ENCODE results near the gene TTLL3.
A peak's percentile ranks its signal among the peaks of the same experiment; 100 is the strongest.
"Not testable (repeated sequence)": the region's sequence is repeated elsewhere in the genome, so short reads cannot be mapped to it uniquely, and the experiment has no call there.

The TTLL3 gene

GRCh38 chr3:9869955-9870354, 59.9 kb downstream of the TTLL3 start:
- no peak for TF ChIP-seq CTCF (IDR thresholded peaks at IDR 0.05; ENCODE audit: low read depth, low read length)
- no peak for DNase-seq (ENCODE audit: low read depth in 2 of 2)
- no peak overlapping the region for H3K4me3 ChIP-seq (replicated peaks in 1 of 2; ENCODE audit: low read depth in 2 of 2, low read length in 2 of 2)

- no peak overlapping the region for H3K4me3 ChIP-seq (replicated peaks in 1 of 2; ENCODE audit: low read depth in 2 of 2, low read length in 2 of 2)
- peak; percentile 67 to 83 for DNase-seq (ENCODE audit: low read depth in 2 of 2)
- TF ChIP-seq CTCF (IDR thresholded peaks at IDR 0.05; ENCODE audit: low read depth, low read length), result no peak
Measured at GRCh38 chr3:9870978-9871377, 60.9 kb downstream of the TTLL3 start.

GRCh38 chr3:9872067-9872466, 62.0 kb downstream of the TTLL3 start:
- not testable (repeated sequence) for H3K4me3 ChIP-seq (replicated peaks in 1 of 2; ENCODE audit: low read depth in 2 of 2, low read length in 2 of 2); DNase-seq (ENCODE audit: low read depth in 2 of 2)

- no peak for DNase-seq (ENCODE audit: low read depth in 2 of 2)
- no peak for TF ChIP-seq CTCF (IDR thresholded peaks at IDR 0.05; ENCODE audit: low read depth, low read length)
- H3K4me3 ChIP-seq (replicated peaks in 1 of 2; ENCODE audit: low read depth in 2 of 2, low read length in 2 of 2), result no peak overlapping the region
Measured at GRCh38 chr3:9875448-9875847, 65.4 kb downstream of the TTLL3 start.

GRCh38 chr3:9876255-9876654, 66.2 kb downstream of the TTLL3 start:
- H3K4me3 ChIP-seq (replicated peaks in 1 of 2; ENCODE audit: low read depth in 2 of 2, low read length in 2 of 2); DNase-seq (ENCODE audit: low read depth in 2 of 2): not testable (repeated sequence)

GRCh38 chr3:9876991-9877390, 66.9 kb downstream of the TTLL3 start:
- DNase-seq (ENCODE audit: low read depth in 2 of 2), result no peak
- TF ChIP-seq CTCF (IDR thresholded peaks at IDR 0.05; ENCODE audit: low read depth, low read length), result no peak
- H3K4me3 ChIP-seq (replicated peaks in 1 of 2; ENCODE audit: low read depth in 2 of 2, low read length in 2 of 2), result no peak overlapping the region

GRCh38 chr3:9878700-9879099, 68.6 kb downstream of the TTLL3 start:
- TF ChIP-seq CTCF (IDR thresholded peaks at IDR 0.05; ENCODE audit: low read depth, low read length), result no peak
- DNase-seq (ENCODE audit: low read depth in 2 of 2), result peak; percentile 42 to 83
- no peak overlapping the region for H3K4me3 ChIP-seq (replicated peaks in 1 of 2; ENCODE audit: low read depth in 2 of 2, low read length in 2 of 2)

GRCh38 chr3:9879830-9880549, 69.9 kb downstream of the TTLL3 start, which contains the start of gene CIDEC:
Gene CIDEC, minus strand, starts transcription at chr3:9880253. Its CDS starts 1,767 bp downstream, at chr3:9878486.
- DNase-seq (ENCODE audit: low read depth in 2 of 2), result no peak
- no peak for TF ChIP-seq CTCF (IDR thresholded peaks at IDR 0.05; ENCODE audit: low read depth, low read length)
- H3K4me3 ChIP-seq (replicated peaks in 1 of 2; ENCODE audit: low read depth in 2 of 2, low read length in 2 of 2), result no peak within 1 kb of the TSS

Measured in cardiac fibroblast (primary cell).